Neuronal stem cell (in vitro differentiated cells): ENCODE results near the gene ARHGAP9.

Source experiments
- DNase-seq: peaks from one replicate; pipeline ENCODE4 v3.0.0-alpha.2; 2013; ENCODE audit warnings: low spot score
- H2AFZ ChIP-seq: one replicate; pipeline ENCODE4 v1.6.1; 2013; ENCODE audit warnings: mild to moderate bottlenecking, low read length, inconsistent platforms
- H2AK5ac ChIP-seq: 2 replicates; pipeline ENCODE4 v1.6.1; 2013; ENCODE audit warnings: low read depth, mild to moderate bottlenecking, inconsistent platforms, low read length, moderate library complexity, mixed read lengths
- H2BK120ac ChIP-seq: 2 replicates; pipeline ENCODE4 v1.6.1; 2013; ENCODE audit warnings: low read depth, mild to moderate bottlenecking, inconsistent platforms, low read length, moderate library complexity, mixed read lengths
- H2BK12ac ChIP-seq: one replicate; pipeline ENCODE4 v1.6.1; 2013; ENCODE audit warnings: low read length, inconsistent platforms
- H2BK15ac ChIP-seq: 2 replicates; pipeline ENCODE4 v1.6.1; 2013; ENCODE audit warnings: mild to moderate bottlenecking, low read length, inconsistent platforms, mixed read lengths
- H2BK5ac ChIP-seq: one replicate; pipeline ENCODE4 v1.6.1; 2013; ENCODE audit warnings: inconsistent platforms, mild to moderate bottlenecking, low read length, moderate library complexity
- H3K14ac ChIP-seq: one replicate; pipeline ENCODE4 v1.6.1; 2013; ENCODE audit warnings: low read length, inconsistent platforms
- H3K18ac ChIP-seq: 2 replicates; pipeline ENCODE4 v1.6.1; 2013; ENCODE audit warnings: low read length, inconsistent platforms
- H3K23ac ChIP-seq: 2 replicates; pipeline ENCODE4 v1.6.1; 2013; ENCODE audit warnings: low read depth, mild to moderate bottlenecking, mixed read lengths, low read length, inconsistent platforms; ENCODE audit not compliant: poor library complexity
- H3K27ac ChIP-seq: replicated peaks from 3 replicates; pipeline ENCODE4 v1.5.1; 2013; ENCODE audit warnings: low read length, inconsistent platforms
- H3K27me3 ChIP-seq, 3 experiments: 2 replicates each; pipeline ENCODE4 v1.6.1; 2013; ENCODE audit warnings: low read length in 3 of 3, mild to moderate bottlenecking in 2 of 3, inconsistent platforms in 1 of 3, low read depth in 1 of 3, mixed read lengths in 1 of 3, moderate library complexity in 1 of 3; ENCODE audit not compliant: control insufficient read depth in 3 of 3, insufficient read depth in 3 of 3
- H3K36me3 ChIP-seq, 2 donors: replicated peaks in 1 of 2; 2 replicates each; pipeline ENCODE4 v1.6.1; 2013; ENCODE audit warnings: low read length in 2 of 2; ENCODE audit not compliant: control insufficient read depth in 2 of 2, insufficient read depth in 2 of 2
- H3K4ac ChIP-seq: 2 replicates; pipeline ENCODE4 v1.6.1; 2013; ENCODE audit warnings: inconsistent platforms, mild to moderate bottlenecking, low read length, moderate library complexity
- H3K4me1 ChIP-seq, 2 donors: 1 replicate in 1 of 2; 2 replicates in 1 of 2; pipeline ENCODE4 v1.6.1; 2013; ENCODE audit warnings: low read length in 2 of 2, low read depth in 1 of 2; ENCODE audit not compliant: control insufficient read depth in 2 of 2, insufficient read depth in 1 of 2
- H3K4me2 ChIP-seq: one replicate; pipeline ENCODE4 v1.6.1; 2013; ENCODE audit warnings: mild to moderate bottlenecking, low read length, inconsistent platforms; ENCODE audit not compliant: insufficient read depth, poor library complexity, severe bottlenecking
- H3K4me3 ChIP-seq, 2 donors: 2 replicates each; pipeline ENCODE4 v1.5.1; 2013; ENCODE audit warnings: low read length in 2 of 2, mild to moderate bottlenecking in 2 of 2, inconsistent platforms in 1 of 2, moderate library complexity in 1 of 2
- H3K79me1 ChIP-seq: one replicate; pipeline ENCODE4 v1.6.1; 2013; ENCODE audit warnings: low read depth, mild to moderate bottlenecking, inconsistent platforms, low read length, moderate library complexity
- H3K9ac ChIP-seq: one replicate; pipeline ENCODE4 v1.6.1; 2013; ENCODE audit warnings: mild to moderate bottlenecking, low read depth, low read length, inconsistent platforms; ENCODE audit not compliant: poor library complexity
- H3K9me3 ChIP-seq, 2 donors: replicated peaks in 1 of 2; 2 replicates each; pipeline versions ENCODE3 to v1.6.1; 2013; ENCODE audit warnings: low read length in 2 of 2, mild to moderate bottlenecking in 2 of 2, inconsistent platforms in 1 of 2, low read depth in 1 of 2, mixed read lengths in 1 of 2, moderate library complexity in 1 of 2; ENCODE audit not compliant: control insufficient read depth in 2 of 2, insufficient read depth in 1 of 2
- H4K8ac ChIP-seq: one replicate; pipeline ENCODE4 v1.6.1; 2013; ENCODE audit warnings: low read depth, mild to moderate bottlenecking, inconsistent platforms, low read length, moderate library complexity
- H4K91ac ChIP-seq: one replicate; pipeline ENCODE4 v1.6.1; 2013; ENCODE audit warnings: low read length, low read depth, mild to moderate bottlenecking, inconsistent platforms; ENCODE audit not compliant: poor library complexity
- WGBS, 2 donors: extraction: QIAGEN DNeasy Blood & Tissue Kit; methylation state at CpG; one replicate each; pipeline ENCODE4 v1.1.7; 2013; ENCODE audit warnings: missing lambda C conversion rate in 2 of 2, mixed read lengths in 1 of 2; ENCODE audit not compliant: insufficient read length in 2 of 2, insufficient replicate concordance in 1 of 2; ENCODE audit errors: extremely low coverage in 2 of 2; 5-methylcytosine and 5-hydroxymethylcytosine counted together

Gene ARHGAP9

GRCh38 chr12:57488402-57489156 lies 8.9 kb upstream of the ARHGAP9 start:
- Histone ChIP-seq H3K18ac (peak overlapping the region; percentile 95), H3K27ac (no peak overlapping the region), H4K91ac (peak overlapping the region; percentile 53), H3K9ac (peak overlapping the region; percentile 98), H3K9me3 (peaks cover 0 to 6% of the 10 kb centered on the region in 2 donors), H2BK120ac (peak overlapping the region; percentile 61), H3K79me1 (peaks cover 10% of the 10 kb centered on the region), H3K4me1 (peaks cover 3% of the 10 kb centered on the region in 2 donors), H3K4me2 (peak overlapping the region; percentile 74), H3K23ac (no peak overlapping the region), H2BK12ac (no peak overlapping the region), H3K27me3 (no peaks in the 10 kb centered on the region), H3K4ac (no peak overlapping the region), H4K8ac (no peak overlapping the region), H3K14ac (no peak overlapping the region), H2AFZ (peak overlapping the region; percentile 81), H3K36me3 (peaks cover 27 to 43% of the 10 kb centered on the region in 2 donors), H3K4me3 (peak overlapping the region; percentile 86 to 99), H2BK5ac (no peak overlapping the region), H2AK5ac (peak overlapping the region; percentile 65), H2BK15ac (no peak overlapping the region)
- 100% methylated on average over 1 of the region's 11 CpGs; no CpG with 5 or more reads in 1 of the 2 donors for WGBS, 2 donors
- DNase-seq, result no peak

GRCh38 chr12:57487597-57488401 lies 8.1 kb upstream of the ARHGAP9 start, which contains the start of gene MARS1:
Gene MARS1 (plus strand): TSS chr12:57488068. CDS start chr12:57488091, 23 bp downstream.
- Histone ChIP-seq H3K79me1 (peaks cover 10% of the 10 kb centered on the region), H2BK120ac (peak within 1 kb of the TSS; percentile 61), H3K4me1 (peaks cover 3% of the 10 kb centered on the region in 2 donors), H2BK12ac (no peak within 1 kb of the TSS), H3K4ac (no peak within 1 kb of the TSS), H3K4me2 (peak within 1 kb of the TSS; percentile 74), H4K91ac (peak within 1 kb of the TSS; percentile 53), H3K36me3 (peaks cover 24 to 40% of the 10 kb centered on the region in 2 donors), H4K8ac (peak within 1 kb of the TSS; percentile 66), H3K9me3 (peaks cover 0 to 3% of the 10 kb centered on the region in 2 donors), H3K18ac (peak within 1 kb of the TSS; percentile 95), H3K14ac (no peak within 1 kb of the TSS), H3K27ac (peak within 1 kb of the TSS; percentile 40), H3K27me3 (no peaks in the 10 kb centered on the region), H3K9ac (peak within 1 kb of the TSS; percentile 98), H3K23ac (peak within 1 kb of the TSS; percentile 6), H3K4me3 (peak within 1 kb of the TSS; percentile 86 to 99), H2BK5ac (no peak within 1 kb of the TSS), H2AFZ (peak within 1 kb of the TSS; percentile 88), H2BK15ac (no peak within 1 kb of the TSS), H2AK5ac (peak within 1 kb of the TSS; percentile 65)
- WGBS, 2 donors, result 100% methylated on average over 1 of the region's 47 CpGs
- peak; percentile 83 for DNase-seq

DNA sequence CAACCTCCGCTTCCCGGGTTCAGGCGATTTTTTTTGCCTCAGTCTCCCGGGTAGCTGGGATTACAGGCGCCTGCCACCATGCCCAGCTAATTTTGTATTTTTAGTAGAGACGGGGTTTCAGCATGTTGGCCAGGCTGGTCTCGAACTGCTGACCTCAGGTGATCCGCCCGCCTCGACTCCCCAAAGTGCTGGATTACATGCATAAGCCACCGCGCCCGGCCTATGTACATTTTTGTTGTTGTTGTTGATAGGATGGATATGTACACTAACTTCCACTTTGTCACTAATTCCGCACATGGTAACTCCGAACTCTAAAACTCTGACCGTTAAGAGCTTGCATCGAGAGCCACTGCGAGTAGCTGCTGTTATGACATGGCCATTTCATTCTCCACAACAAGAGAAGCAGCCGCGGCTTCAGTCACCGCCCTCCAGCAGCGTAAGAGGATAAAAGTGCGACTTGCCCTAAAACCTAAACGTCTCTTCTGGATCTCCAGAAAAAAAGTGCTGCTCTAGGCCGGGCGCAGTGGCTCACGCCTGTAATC lies 7.5 kb upstream of the ARHGAP9 start:
- Histone ChIP-seq H3K14ac (no peak overlapping the region), H3K79me1 (peaks cover 10% of the 10 kb centered on the region), H4K91ac (no peak overlapping the region), H3K4me1 (peaks cover 3% of the 10 kb centered on the region in 2 donors), H2AK5ac (no peak overlapping the region), H3K27me3 (no peaks in the 10 kb centered on the region), H2BK120ac (no peak overlapping the region), H3K4me2 (no peak overlapping the region), H2AFZ (peak overlapping the region; percentile 88), H3K27ac (no peak overlapping the region), H2BK5ac (no peak overlapping the region), H3K4ac (no peak overlapping the region), H3K9ac (no peak overlapping the region), H3K4me3 (no peak overlapping the region), H3K9me3 (no peaks in the 10 kb centered on the region), H3K36me3 (peaks cover 21 to 34% of the 10 kb centered on the region in 2 donors), H2BK12ac (no peak overlapping the region), H4K8ac (no peak overlapping the region), H3K23ac (no peak overlapping the region), H2BK15ac (no peak overlapping the region), H3K18ac (no peak overlapping the region)
- WGBS, 2 donors, result no CpG with 5 or more reads among the region's 27 CpGs
- no peak for DNase-seq

DNA sequence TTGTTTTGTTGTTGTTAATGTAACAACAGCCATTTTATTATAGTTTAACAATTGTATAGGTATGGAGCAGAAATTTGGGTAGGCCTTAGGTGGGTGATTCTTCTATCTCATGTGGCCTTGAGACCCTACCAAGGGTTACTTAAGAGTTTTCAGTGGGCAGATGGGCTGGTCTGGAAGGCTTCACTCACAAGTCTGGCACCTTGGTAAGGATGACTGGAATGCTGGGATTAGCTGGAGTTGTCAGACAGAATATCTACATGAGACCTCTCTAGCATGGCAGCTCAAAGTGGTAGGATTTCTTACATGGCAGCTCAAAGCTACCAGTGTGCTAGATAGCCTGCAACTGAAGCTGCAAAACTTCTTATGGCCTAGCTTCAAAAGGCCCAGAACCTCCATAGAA lies 6.0 kb upstream of the ARHGAP9 start:
- H2BK5ac ChIP-seq, result no peak overlapping the region
- peaks cover 3 to 6% of the 10 kb centered on the region in 2 donors for H3K4me1 ChIP-seq
- no peak overlapping the region for H4K91ac ChIP-seq
- no peak overlapping the region for H3K27ac ChIP-seq
- H2BK120ac ChIP-seq, result no peak overlapping the region
- no peak overlapping the region for H3K4ac ChIP-seq
- no peaks in the 10 kb centered on the region for H3K9me3 ChIP-seq
- no peak overlapping the region for H4K8ac ChIP-seq
- H3K23ac ChIP-seq, result no peak overlapping the region
- H2AFZ ChIP-seq, result peak overlapping the region; percentile 23
- no peak overlapping the region for H3K4me3 ChIP-seq
- H3K4me2 ChIP-seq, result no peak overlapping the region
- H2BK15ac ChIP-seq, result no peak overlapping the region
- H3K36me3 ChIP-seq, result peaks cover 12 to 22% of the 10 kb centered on the region in 2 donors
- H3K14ac ChIP-seq, result no peak overlapping the region
- H2BK12ac ChIP-seq, result no peak overlapping the region
- no peak overlapping the region for H3K9ac ChIP-seq
- peaks cover 10% of the 10 kb centered on the region for H3K79me1 ChIP-seq
- peaks cover 0 to 3% (median 0%) of the 10 kb centered on the region in 3 experiments for H3K27me3 ChIP-seq
- no peak overlapping the region for H3K18ac ChIP-seq
- H2AK5ac ChIP-seq, result no peak overlapping the region
- DNase-seq, result no peak
